Measurements from ENCODE around the gene GIGYF2.
A peak's percentile ranks its signal among the peaks of the same experiment; 100 is the strongest.
"Not testable (repeated sequence)": the region's sequence is repeated elsewhere in the genome, so short reads cannot be mapped to it uniquely, and the experiment has no call there.

The GIGYF2 gene

GRCh38 chr2:232697059-232697806 lies at the start of gene GIGYF2:
GIGYF2 (plus strand) TSS chr2:232697331; CDS start chr2:232735198, 37,867 bp downstream.
- peak; percentile 99 for DNase-seq (ENCODE audit: low spot score)

GRCh38 chr2:232649033-232649432 lies 48.1 kb upstream of the GIGYF2 start:
- DNase-seq (ENCODE audit: low spot score): no peak

GRCh38 chr2:232652505-232652851 lies 44.7 kb upstream of the GIGYF2 start:
- no peak for DNase-seq (ENCODE audit: low spot score)

GRCh38 chr2:232653441-232653840 lies 43.7 kb upstream of the GIGYF2 start:
- DNase-seq (ENCODE audit: low spot score): no peak

GRCh38 chr2:232655392-232655791 lies 41.7 kb upstream of the GIGYF2 start:
- no peak for DNase-seq (ENCODE audit: low spot score)

GRCh38 chr2:232658217-232658785 lies 38.8 kb upstream of the GIGYF2 start:
- DNase-seq (ENCODE audit: low spot score): no peak

GRCh38 chr2:232659359-232659758 lies 37.8 kb upstream of the GIGYF2 start:
- no peak for DNase-seq (ENCODE audit: low spot score)

- no peak for DNase-seq (ENCODE audit: low spot score)
Measured at GRCh38 chr2:232662486-232663260, 34.5 kb upstream of the GIGYF2 start.

- DNase-seq (ENCODE audit: low spot score): no peak
Measured at GRCh38 chr2:232666051-232666805, 30.9 kb upstream of the GIGYF2 start.

- no peak for DNase-seq (ENCODE audit: low spot score)
Measured at GRCh38 chr2:232667989-232668583, 29.0 kb upstream of the GIGYF2 start.

- peak; percentile 61 for DNase-seq (ENCODE audit: low spot score)
Measured at GRCh38 chr2:232668805-232669444, 28.2 kb upstream of the GIGYF2 start.

- DNase-seq (ENCODE audit: low spot score): no peak
Measured at GRCh38 chr2:232672588-232672987, 24.5 kb upstream of the GIGYF2 start.

GRCh38 chr2:232674491-232674890 lies 22.6 kb upstream of the GIGYF2 start:
- no peak for DNase-seq (ENCODE audit: low spot score)

GRCh38 chr2:232675381-232675780 lies 21.8 kb upstream of the GIGYF2 start:
- no peak for DNase-seq (ENCODE audit: low spot score)

GRCh38 chr2:232680006-232680405 lies 17.1 kb upstream of the GIGYF2 start:
- no peak for DNase-seq (ENCODE audit: low spot score)

GRCh38 chr2:232681527-232681926 lies 15.6 kb upstream of the GIGYF2 start:
- DNase-seq (ENCODE audit: low spot score): no peak

- no peak for DNase-seq (ENCODE audit: low spot score)
Measured at GRCh38 chr2:232683368-232683767, 13.8 kb upstream of the GIGYF2 start.

GRCh38 chr2:232685391-232685790 lies 11.7 kb upstream of the GIGYF2 start:
- not testable (repeated sequence) for DNase-seq (ENCODE audit: low spot score)

- no peak for DNase-seq (ENCODE audit: low spot score)
Measured at GRCh38 chr2:232687382-232688160, 9.6 kb upstream of the GIGYF2 start.

GRCh38 chr2:232688201-232688600 lies 8.9 kb upstream of the GIGYF2 start:
- DNase-seq (ENCODE audit: low spot score): no peak

Measured in ecto neural progenitor cell (in vitro differentiated cells).